ENCODE measurements around the gene PAX3.

PAX3 gene

DNA sequence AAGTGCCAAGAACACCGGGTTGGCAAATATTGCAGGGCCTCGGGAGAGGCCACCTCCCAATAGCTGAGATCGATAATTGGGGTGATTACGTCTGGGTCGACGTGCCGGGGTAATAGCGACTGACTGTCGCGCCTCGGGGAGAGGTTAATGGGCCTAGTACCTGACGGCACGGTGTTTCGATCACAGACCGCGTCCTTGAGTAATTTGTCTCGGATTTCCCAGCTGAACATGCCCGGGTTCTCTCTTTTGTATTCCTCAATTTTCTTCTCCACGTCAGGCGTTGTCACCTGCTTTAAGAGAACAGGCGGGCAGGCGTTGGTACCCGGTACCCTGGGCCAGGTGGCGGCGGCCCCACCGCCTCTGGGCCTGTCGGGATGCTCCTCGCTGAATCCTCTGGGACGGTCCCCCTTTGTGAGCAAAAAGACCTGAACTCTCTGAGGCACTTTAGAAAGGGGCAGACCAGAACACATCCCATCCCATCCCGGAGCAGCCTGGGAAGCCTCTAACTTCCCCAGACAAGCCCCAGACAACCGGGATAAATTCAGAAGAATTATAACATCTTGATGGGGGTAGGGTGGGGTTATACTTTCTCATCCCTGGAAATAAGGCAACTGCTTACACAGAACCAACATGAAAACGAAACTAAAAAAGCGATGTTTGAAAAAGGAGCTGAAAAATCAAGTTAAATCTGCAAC is 3.3 kb downstream of the PAX3 start:
- DNase-seq, result no peak

DNA sequence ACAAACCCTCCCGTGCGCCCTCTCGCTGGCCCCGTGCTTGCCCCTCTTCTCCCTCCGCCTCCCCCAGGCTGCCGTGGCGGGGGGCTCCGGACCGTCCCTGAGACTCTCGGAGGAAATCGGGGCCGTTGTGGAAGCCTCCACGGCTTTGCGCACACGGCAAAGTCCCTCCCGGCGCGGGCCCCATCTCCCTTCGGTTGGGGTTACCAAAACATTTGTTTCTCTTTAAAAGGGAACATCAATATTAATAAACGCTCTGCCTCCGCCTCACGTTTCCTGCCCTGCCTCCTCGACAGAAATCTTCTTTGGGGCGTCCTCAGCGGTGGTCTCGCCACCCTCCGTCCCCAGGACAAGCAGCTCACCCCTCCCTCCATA is 3.8 kb downstream of the PAX3 start:
- no peak for DNase-seq

DNA sequence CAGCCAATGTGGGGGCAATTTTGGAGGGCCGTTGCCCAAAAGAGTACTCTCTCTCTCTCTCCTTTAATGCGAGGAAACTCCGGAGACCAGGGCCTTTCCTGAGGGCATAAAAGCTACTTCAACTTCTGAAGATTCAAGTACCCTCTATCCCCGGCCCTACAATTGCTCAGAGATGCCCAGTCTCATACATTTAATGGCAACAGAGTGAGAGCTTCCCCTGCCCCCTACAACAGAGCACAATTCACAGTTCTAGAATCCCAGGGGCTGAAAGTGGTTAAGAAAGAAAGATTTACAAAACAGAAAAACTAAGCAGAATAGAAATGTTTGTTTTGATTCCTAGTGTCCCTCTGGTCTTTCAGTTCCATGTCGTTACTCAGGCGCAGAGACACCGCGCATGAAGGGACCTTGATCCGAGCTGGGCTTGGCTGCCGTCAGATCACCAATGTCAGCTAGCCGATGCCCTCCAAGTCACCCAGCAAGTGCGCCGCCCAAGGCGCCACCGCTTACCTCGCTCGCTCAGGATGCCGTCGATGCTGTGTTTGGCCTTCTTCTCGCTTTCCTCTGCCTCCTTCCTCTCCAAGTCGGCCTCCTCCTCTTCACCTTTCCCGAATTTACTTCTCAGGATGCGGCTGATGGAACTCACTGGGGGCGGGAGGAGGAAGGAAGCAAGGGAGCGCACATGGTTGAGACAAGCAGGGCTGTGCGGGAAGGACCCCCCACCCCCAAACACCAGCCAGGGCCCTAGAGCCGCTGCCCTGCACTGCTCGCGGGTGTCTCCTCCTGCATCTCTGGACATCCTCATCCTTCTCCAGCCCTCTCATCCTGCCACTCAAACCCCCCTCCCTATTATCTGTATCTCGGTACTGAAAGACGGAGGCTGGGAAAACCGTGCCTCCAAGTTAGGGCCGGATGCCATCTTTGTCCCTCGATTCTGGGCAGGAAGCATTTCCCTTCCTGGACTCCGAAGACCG is 4.9 kb downstream of the PAX3 start:
- no peak for DNase-seq

DNA sequence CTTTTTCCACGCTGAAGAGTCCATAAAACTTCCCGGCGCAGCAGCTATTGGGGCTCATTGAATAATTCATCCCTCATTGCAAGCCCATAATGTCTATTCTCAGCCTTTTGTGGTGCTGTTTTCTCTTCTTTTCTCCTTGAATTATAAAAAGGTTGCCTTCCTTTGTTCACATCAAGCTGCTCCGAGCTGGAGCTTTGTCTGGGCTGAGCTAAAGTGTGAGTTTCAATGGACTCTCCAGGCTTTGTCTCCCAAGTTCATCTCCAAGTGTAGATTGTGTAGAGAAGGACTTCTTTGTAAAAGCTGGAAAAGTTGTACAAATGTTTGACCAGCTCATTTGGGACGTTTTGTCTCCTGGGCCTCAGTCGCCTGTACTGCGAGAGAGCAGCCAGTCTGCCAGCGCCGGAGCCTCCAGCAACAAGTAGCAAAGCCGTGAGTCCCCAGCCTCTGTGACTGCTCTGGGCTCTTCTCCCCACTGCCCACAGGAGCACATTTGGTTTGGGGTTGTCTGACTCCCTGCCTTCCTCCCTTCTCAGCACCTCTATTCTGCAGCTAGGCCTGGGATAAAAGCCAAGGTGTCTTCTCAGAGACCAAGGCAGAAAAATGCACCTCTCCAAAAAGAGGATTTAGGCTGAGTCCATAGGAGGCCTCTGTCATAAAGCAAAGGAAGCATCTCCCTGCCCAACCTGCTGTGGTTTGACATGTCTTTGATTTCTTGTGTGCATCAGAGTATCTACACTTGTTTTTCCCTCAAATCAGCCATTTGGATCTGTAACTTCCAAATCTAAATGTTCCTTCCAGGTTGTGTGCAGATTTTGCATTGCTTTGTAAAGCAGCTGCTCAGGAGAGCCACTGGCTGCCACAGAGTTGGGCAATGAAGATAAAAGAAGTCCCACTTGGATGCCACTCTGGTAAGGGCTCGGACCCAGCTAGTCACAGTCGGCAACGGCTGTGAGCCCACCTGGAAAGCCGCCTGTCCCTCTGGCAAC is 6.4 kb downstream of the PAX3 start:
- no peak for DNase-seq

DNA sequence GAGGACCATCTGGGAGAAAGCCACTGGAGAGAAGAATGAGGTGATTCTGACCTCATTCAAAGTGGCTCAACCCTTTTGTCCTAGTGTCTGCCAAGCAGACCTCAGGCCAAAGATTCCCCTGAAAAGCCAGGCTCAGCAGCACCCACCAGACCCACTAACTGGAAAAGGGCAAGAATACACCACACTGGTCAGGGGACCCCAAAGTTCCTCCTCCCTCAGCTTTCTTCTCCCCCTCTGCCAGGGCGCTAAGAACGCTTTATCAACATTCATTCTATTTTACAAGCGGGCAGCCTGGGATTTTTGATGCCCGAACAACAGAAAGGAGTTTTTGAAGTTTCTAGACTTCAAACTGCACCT is 7.3 kb downstream of the PAX3 start:
- DNase-seq, result no peak

DNA sequence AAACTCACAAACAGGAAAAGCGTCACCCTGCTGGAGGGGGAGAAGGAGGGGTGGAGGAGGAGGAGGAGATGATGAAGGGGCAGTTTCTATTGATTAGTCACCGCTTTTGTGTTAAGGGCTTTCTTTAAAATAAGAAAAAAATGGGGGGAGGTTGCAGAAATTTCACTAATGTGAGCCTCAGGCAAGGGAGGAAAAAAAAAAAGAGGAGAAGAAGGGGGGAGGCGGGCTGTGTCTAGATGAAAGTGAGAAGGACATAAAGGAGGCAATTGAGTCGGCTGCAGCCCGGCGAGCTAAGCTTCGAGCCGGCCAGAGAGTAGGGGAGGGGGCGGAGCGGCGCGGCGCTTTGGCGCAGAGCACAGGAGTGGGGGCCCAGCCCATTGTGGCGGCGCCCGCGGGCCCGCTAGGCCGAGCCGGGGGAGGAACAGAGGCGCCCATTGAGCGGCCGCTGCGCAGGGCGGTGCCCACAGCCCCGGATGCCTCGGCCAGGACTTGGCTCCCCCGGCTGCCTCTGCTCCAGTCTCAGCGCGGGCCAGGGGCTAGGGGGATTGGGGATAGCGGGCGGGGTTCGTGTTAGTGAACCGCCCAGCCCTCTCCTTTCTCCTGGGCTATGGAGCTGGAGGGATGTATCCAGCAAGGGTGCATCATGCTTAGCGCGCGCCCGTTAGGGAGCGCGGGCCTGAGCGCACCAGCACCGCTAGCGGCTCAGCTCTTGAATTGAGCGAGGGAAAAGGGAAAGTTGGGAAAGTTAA is 7.9 kb downstream of the PAX3 start:
- no peak for DNase-seq

DNA sequence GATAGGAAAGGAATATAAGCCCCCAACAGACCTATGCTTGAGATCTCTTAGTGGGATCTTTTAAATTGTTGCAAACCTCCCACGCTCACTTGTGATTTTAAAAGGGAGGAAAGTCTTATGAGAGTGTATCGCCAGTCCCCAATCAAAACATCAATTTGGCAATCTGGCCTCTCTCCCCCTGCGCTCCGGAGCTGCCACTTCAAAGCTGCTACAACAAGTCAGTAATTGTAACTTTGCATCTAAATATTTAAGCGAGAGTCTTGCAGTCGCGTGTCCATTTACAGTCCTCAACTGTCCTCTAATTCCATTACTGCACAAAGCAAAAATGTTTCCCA is 8.4 kb downstream of the PAX3 start:
- no peak for DNase-seq

DNA sequence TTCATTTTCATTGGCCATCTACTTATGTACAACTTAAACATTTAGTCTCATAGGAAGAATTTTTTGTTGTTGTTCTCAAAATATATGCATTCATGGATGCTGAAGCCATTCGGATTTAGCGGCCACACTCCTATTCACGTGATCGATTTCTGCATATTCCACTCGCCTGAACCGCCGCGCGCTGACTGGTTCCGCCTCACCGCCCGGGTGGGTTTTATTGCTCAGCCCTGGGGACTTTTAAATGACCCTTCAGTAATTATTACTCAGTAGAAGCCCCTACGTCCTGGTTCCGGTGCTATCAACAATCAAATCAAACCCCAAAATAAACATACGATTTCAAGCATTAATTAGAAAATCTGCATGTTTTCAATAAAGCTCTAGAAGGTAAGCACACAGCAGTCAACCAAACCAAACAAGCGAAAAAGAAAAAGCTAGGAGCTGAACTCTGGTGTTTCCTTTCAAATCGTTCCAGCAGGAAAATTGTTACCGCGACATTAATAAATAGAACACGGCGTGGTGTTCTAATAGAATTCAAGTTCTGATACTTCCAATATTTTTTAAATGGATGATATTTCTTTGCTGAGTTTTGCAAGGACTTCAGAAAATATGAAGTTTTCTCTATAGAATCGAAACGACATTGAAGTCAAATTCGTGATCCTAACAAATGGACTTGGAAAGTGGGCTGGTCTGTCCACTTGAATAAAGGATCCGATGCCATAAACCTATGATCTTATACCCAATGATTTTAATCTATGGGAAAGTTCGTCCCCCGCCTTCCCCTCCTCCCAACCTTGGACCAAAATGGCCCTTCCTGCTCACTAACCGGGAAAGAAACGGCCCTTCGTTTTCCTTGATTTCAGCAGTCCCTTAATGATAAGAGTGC is 9.3 kb downstream of the PAX3 start:
- DNase-seq, result no peak

DNA sequence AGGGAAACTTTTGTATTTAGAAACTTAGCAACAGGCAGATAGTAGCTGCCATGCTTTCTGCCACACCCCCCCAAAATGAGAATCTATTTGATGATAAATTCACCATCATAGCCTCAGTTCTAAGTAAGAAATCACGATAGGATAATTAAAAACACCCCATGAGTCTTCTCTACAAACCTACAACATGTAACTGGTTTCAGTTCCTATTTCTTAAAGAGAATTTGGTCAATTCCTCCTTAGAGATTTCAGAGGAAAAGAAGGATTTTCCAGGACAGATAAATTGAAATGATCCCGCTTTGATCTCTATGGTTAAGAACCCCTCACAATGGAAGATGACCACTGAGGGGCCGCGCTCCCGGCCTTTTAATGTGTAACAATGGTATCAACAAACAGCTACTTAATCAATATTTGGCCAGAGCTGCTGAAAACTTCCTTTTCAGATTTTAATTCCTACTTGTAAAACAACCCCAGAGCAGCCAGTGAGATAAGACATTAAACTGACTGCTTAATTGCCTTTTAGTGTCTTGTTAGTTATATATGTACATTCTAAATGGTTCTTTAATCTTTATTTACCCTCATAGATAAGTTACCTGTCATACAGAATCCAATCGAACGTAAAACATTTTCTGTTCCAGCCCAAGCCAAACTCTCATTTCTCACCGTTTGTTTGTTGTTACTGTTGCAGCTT is 10.1 kb downstream of the PAX3 start:
- no peak for DNase-seq

DNA sequence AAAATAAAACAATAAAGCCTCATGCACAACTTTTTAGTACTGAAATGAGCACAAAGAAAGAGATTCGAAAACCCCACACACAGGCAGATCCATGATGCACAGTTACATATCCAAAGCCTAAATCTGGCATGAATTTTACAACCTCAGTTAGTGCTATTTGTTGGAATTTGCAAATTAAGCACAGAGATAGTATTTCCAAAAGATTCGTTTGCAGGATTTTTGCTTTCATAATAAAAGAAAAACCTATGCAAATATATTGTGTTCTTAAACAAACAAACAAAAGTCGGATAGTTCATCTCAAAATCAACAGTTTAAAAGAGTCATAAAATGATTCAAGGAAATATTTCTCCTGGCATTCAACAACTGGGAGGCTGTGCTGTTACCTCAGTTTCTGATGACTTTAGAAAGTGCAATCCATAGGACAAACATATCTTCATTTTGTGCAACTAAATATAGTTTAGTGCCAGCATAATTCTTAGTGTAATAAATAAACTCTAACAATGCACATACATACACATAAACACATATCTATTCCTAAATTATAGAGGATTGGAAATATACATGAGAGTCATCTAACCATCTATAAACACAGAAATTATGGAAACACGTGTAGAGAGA is 10.8 kb downstream of the PAX3 start:
- no peak for DNase-seq

DNA sequence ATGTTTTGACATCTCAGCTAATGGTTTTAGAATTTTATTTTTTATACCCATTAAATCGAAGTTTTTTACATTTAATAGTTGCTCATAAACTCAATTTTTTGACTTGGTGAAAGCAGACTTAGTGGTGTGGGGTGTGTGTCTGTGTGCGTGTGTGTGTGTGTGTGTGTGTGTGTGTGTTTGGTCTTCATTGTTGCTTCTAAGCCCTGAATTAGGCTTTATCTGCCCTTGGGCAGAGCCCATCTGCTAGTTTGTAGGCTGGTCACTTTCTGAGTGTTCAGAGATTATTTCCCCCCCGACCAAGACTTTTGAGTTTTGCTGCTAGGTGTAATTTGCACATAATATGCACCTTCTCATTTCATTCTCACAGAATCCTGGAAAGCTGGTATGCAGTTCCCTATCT is 14.3 kb downstream of the PAX3 start:
- no peak for DNase-seq

DNA sequence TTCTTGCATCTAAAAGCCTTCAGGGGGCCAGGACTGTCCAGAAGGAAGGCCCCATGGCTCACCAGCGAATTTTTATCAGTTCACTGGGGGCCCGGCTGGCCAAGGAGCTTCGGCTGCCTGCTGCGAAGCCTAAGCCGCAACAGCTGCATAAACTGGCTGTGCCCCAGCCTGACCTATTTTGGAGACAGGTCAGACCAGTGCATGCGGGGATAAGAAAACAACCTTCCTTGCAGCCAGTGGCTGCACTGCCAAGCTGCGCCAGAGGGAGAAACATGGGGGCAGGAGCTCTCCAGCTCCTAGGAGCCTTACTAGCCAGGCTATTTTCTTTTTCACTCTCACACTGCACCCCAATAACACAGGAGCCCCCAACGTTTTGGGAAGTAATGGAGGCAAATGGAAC is 15.2 kb downstream of the PAX3 start:
- DNase-seq, result no peak

DNA sequence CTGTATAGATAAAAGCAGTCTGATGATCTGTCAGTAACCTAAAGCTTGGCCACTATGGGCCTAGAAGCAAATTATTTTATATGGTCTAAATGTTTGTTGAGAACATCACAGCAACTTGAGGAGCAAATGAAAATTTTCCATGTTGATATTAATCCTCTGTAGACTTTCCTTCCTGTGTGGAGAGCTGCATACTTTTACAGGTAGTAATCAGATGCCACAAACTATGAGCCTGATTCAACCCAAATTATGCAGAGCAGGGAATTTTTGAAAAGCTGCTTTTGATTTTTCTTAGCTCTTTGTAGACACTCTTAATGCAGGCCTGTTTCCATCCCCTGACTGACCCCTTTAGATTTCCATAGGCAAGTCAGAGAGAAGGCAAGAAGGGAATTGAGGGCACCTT is 17.3 kb downstream of the PAX3 start:
- DNase-seq, result no peak

DNA sequence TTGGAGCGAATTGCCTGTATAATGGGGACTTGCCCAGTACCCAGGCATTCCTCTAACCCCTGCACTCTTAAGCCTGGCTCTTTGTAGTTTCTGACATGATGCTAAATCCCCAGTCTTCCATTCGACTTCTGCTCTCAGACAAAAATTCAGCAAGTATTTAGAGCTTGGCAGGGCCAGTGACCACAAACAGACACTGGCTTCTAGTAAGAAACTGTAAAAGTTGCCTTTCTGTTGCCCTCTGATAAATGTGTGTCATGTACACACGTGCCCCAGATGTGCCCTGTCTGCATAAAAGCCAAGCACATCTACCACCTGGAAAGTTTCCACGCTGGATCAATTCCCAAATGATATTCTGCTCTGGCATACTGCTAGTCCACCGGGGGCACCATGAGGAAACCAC is 18.0 kb downstream of the PAX3 start:
- no peak for DNase-seq

DNA sequence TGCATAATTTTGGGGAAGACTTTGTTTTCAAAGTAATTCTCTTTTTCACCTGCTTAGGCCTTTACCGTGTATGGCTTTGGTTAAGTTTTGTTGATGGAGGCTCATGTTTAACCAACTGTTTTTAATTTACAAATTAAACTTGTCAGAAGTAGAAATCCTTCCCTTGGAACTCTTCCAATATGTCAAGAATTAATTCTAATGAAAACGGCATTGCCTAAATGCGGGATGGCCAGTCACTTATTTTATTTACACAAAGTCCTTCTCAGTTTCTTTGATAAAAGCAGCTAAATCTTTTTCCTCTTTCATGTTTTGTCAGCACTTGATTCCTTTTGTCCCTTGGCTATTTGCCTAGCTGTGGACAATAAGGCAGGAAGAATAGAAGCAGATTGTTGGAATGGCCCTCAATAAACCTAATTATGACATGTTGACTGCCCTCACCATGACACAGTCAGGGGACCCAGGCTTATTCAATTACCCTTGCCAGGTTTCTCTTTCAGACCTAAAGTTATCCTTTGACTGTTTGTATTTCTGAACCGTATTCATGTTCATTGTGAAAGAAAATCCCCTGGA is 26.3 kb downstream of the PAX3 start:
- DNase-seq, result no peak

DNA sequence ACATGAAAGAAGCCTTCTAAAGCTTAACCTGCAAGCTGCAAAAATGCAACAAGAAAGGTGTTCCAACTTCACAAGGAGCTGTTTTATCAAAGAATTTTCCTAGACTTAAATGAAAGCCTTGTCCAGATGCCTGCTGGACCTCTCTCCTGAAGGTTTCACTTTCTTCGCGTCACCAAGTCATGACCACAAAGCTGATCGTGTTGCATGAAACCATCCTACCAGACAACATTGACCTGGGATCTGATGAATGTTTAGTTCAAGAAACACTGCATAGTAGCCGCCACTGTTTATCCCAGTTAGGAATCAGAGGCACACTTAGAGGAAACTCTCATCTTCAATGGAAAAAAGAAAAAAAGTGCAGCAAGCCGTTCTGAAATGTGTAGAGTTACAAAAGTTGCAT is 26.9 kb downstream of the PAX3 start:
- no peak for DNase-seq

DNA sequence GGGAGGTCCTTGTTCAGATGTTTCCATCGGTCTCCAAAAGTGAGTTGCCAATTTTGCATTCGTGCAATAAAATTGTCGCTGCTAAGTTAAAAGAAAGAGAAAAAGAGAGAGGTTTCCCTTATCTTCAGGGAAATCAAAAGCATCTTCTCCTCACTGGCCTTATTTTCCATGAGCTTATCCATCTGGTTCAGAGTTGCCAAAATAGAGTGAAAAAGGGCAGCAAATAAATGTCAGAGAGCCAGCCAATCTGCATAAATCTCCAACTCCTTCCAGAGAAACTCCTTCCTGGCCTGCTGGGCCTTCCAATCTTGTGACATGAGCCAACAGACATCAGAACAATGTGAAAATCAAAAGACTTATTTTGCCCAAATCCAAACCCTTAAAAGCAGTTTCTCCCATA is 28.4 kb downstream of the PAX3 start:
- no peak for DNase-seq

DNA sequence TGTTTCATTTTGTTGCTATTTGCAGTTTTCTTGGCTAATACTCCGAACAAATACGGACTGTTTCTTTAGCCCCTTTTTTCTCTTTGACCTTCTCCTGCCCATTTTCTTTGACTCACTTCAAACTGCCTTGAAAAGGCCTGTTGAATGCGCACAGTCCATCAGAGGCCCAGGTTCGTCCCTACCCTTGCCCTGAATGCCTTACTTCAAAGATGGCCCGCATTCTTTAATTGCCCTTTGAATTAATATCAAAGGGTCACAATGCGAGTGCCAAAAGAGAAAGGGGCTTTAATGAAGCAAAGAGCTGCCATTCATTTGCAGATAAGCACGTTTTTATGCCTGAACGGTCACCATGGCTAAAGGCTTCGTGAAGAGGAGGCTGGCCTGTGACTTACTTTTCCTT is 29.7 kb downstream of the PAX3 start:
- no peak for DNase-seq

DNA sequence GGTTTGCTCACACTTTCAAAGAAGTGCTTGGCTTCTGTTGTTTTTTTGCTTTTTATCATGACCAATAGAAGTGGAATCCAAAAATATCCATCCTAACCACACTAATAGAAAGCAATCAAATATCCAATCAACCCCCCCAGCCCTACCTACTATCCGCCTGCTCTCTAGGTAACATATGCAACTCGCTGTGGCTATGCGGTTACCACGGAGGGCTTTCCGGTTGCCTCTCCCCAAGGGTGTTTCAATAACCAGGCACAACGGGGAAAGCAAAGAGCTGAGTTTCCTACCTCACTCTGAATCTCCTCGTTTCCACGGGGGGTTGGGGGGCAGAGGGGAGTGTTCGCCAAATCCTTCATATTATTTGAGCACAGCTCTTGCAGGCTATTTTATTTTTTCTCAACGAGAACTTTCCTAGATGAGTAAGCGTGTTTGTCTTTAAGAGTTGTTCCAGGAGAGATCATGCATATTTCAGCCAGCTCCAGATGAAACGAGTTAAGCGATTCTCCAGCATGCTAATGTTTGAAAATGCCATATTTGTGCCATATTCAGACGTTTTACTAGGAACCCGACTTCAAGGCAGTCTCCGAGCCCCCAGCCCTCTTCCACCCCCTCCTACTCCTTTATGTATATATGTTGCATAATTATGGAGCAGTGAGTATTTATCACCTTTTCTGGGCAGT is 30.3 kb downstream of the PAX3 start:
- DNase-seq, result no peak
